Upper lobe of left lung (tissue), 6 donors: ENCODE measurements around the gene DOCK7. TPM values are rescaled to one million over a fixed set of nuclear protein-coding genes. Genes with fewer than 3 reads are reported as not detected.

Source experiments
- ATAC-seq, 2 donors: fragments of 200-7000 bp; cut with Tn5 transposase; one replicate each; pipeline ENCODE4 v1.9.1; 2022; ENCODE audit warnings: mild to moderate bottlenecking in 2 of 2, moderate library complexity in 2 of 2; ENCODE audit not compliant: low FRiP score in 2 of 2
- DNase-seq, 2 donors: peaks; one replicate each; pipeline ENCODE4 v3.0.0-alpha.2; 2019 to 2020
- H3K27ac ChIP-seq, 4 donors: fragments of 200-600 bp; sonication (generic); one replicate each; pipeline ENCODE4 v1.5.1; 2016 to 2019
- H3K27me3 ChIP-seq, 4 donors: fragments of 200-600 bp; sonication (generic); one replicate each; pipeline ENCODE4 v1.5.1; 2017 to 2019
- H3K36me3 ChIP-seq, 4 donors: fragments of 200-600 bp; sonication (generic); one replicate each; pipeline ENCODE4 v1.5.1; 2016 to 2019
- H3K4me1 ChIP-seq, 4 donors: fragments of 200-600 bp; sonication (generic); one replicate each; pipeline ENCODE4 v1.5.1; 2018 to 2019
- H3K4me3 ChIP-seq, 4 donors: fragments of 200-600 bp; sonication (generic); one replicate each; pipeline ENCODE4 v1.5.1; 2017 to 2019; ENCODE audit warnings: mild to moderate bottlenecking in 2 of 4, moderate library complexity in 1 of 4
- H3K9me3 ChIP-seq, 4 donors: fragments of 200-600 bp; sonication (generic); one replicate each; pipeline ENCODE4 v1.5.1; 2018 to 2019
- CTCF ChIP-seq, 6 experiments: fragments of 450-650 bp in 4 of 6; fragments of 200-600 bp in 2 of 6; sonication (generic) in 2 of 6; IDR thresholded peaks; one replicate each; pipeline ENCODE4 v1.5.1; 2016 to 2019; ENCODE audit warnings: antibody characterized with exemption in 6 of 6
- EP300 ChIP-seq, 4 donors: sonication (generic); formaldehyde crosslinking; IDR thresholded peaks; one replicate each; pipeline ENCODE4 v1.5.1; 2017; ENCODE audit warnings: antibody characterized with exemption in 4 of 4, control low read depth in 2 of 4
- POLR2A ChIP-seq, 4 donors: fragments of 450-650 bp; IDR thresholded peaks; one replicate each; pipeline ENCODE4 v1.5.1; 2016 to 2017; ENCODE audit warnings: antibody characterized with exemption in 4 of 4, mild to moderate bottlenecking in 2 of 4
- POLR2AphosphoS5 ChIP-seq, 2 donors: sonication (generic); formaldehyde crosslinking; IDR thresholded peaks; one replicate each; pipeline ENCODE4 v1.5.1; 2017; ENCODE audit warnings: antibody characterized with exemption in 2 of 2
- WGBS, 2 donors: methylation state at CpG; one replicate each; pipeline ENCODE4 v1.1.5; 2017 to 2018; 5-methylcytosine and 5-hydroxymethylcytosine counted together
- total RNA-seq, 6 donors: library from RNA; depleted of rRNA in 4 of 6; stranded (reverse); fragments of >200 nt in 4 of 6; gene quantifications; one replicate each; pipeline versions ENCODE4 v1.1.0 to v1.2.1, GENCODE V29; 2016 to 2021
- donor health status: DM: no; HTN: no; CAD: no; lungs with moderate emphysema.
- donor health status: DM: no; HTN: yes; CAD: no; lungs with severe emphysema.

Gene DOCK7
- total RNA-seq, 6 donors from 2014 or later: 19.4 to 31.9 (median 26.4) TPM

GRCh38 chr1:62643283-62643682 lies 44.9 kb downstream of the DOCK7 start:
- ATAC-seq (no peak), DNase-seq (no peak)
- no peak for TF ChIP-seq CTCF (IDR thresholded peaks at IDR 0.05)
- TF ChIP-seq POLR2A (IDR thresholded peaks at IDR 0.05): no peak
- TF ChIP-seq EP300 (IDR thresholded peaks at IDR 0.05): no peak
- TF ChIP-seq POLR2AphosphoS5 (IDR thresholded peaks at IDR 0.05): no peak
- Histone ChIP-seq H3K4me3 (no peak overlapping the region), H3K27ac (no peak overlapping the region), H3K9me3 (no peaks in the 10 kb centered on the region), H3K4me1 (no peaks in the 10 kb centered on the region), H3K27me3 (no peaks in the 10 kb centered on the region), H3K36me3 (peaks cover 0 to 12% (median 0%) of the 10 kb centered on the region in 4 donors)
- WGBS, 2 donors: 97 to 100% methylated on average over 1 of the region's 1 CpG

GRCh38 chr1:62637392-62638105 lies 50.6 kb downstream of the DOCK7 start:
- WGBS, 2 donors: 92 to 95% methylated on average over 6 of the region's 6 CpGs
- ATAC-seq: no peak
- Histone ChIP-seq H3K36me3 (peaks cover 0 to 16% (median 0%) of the 10 kb centered on the region in 4 donors), H3K27me3 (no peaks in the 10 kb centered on the region), H3K27ac (no peak overlapping the region), H3K9me3 (no peaks in the 10 kb centered on the region), H3K4me1 (no peaks in the 10 kb centered on the region), H3K4me3 (no peak overlapping the region)
- no peak for DNase-seq
- no peak for TF ChIP-seq POLR2A (IDR thresholded peaks at IDR 0.05)
- no peak for TF ChIP-seq CTCF (IDR thresholded peaks at IDR 0.05)
- no peak for TF ChIP-seq EP300 (IDR thresholded peaks at IDR 0.05)
- TF ChIP-seq POLR2AphosphoS5 (IDR thresholded peaks at IDR 0.05): no peak

DNA sequence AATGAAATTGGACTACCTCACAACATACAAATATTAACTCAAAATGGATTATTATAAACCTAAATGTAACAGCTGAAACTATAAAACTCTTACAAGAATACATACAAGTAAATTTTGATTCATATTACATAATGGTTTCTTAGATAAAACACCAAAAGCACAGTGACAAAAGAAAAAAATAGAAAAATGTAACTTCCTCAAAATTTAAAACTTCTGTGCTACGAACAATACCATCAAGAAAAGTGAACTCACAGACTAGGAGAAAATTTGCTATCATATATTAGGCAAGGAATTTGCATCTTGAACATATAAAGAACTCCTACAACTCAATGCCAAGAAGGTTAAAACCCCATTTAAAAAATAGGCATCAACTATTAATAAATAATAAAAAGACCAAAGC lies 59.7 kb downstream of the DOCK7 start:
- no peak overlapping the region for H3K4me3 ChIP-seq
- WGBS, 2 donors: 82 to 86% methylated on average over 1 of the region's 1 CpG
- H3K9me3 ChIP-seq: no peaks in the 10 kb centered on the region
- ATAC-seq: no peak
- no peak overlapping the region for H3K27ac ChIP-seq
- TF ChIP-seq POLR2AphosphoS5 (IDR thresholded peaks at IDR 0.05): no peak
- TF ChIP-seq CTCF (IDR thresholded peaks at IDR 0.05): no peak
- TF ChIP-seq EP300 (IDR thresholded peaks at IDR 0.05): no peak
- TF ChIP-seq POLR2A (IDR thresholded peaks at IDR 0.05): no peak
- DNase-seq: no peak
- H3K27me3 ChIP-seq: no peaks in the 10 kb centered on the region
- peaks cover 0 to 37% (median 9%) of the 10 kb centered on the region in 4 donors for H3K36me3 ChIP-seq
- H3K4me1 ChIP-seq: no peaks in the 10 kb centered on the region

- WGBS, 2 donors: 70 to 84% methylated on average over 1 of the region's 1 CpG
- no peaks in the 10 kb centered on the region for H3K27me3 ChIP-seq
- peaks cover 0 to 8% (median 4%) of the 10 kb centered on the region in 4 donors for H3K4me1 ChIP-seq
- H3K36me3 ChIP-seq: peaks cover 0 to 9% (median 4%) of the 10 kb centered on the region in 4 donors
- TF ChIP-seq CTCF (IDR thresholded peaks at IDR 0.05) (no peak), EP300 (IDR thresholded peaks at IDR 0.05) (no peak), POLR2AphosphoS5 (IDR thresholded peaks at IDR 0.05) (no peak), POLR2A (IDR thresholded peaks at IDR 0.05) (no peak)
- ATAC-seq: no peak
- no peak overlapping the region for H3K27ac ChIP-seq
- DNase-seq: no peak
- H3K9me3 ChIP-seq: no peaks in the 10 kb centered on the region
- no peak overlapping the region for H3K4me3 ChIP-seq
Observed at GRCh38 chr1:62625415-62625814, 62.8 kb downstream of the DOCK7 start.

- WGBS, 2 donors: 91 to 94% methylated on average over 1 of the region's 1 CpG
- H3K27ac ChIP-seq: peak overlapping the region in 1 of 4 donors; percentile 9
- peaks cover 0 to 19% (median 0%) of the 10 kb centered on the region in 4 donors for H3K36me3 ChIP-seq
- peak in 1 of 4 donors; percentile 5 for TF ChIP-seq EP300 (IDR thresholded peaks at IDR 0.05)
- no peak for TF ChIP-seq POLR2A (IDR thresholded peaks at IDR 0.05)
- TF ChIP-seq POLR2AphosphoS5 (IDR thresholded peaks at IDR 0.05): peak in 1 of 2 donors; percentile 66
- no peak for TF ChIP-seq CTCF (IDR thresholded peaks at IDR 0.05)
- H3K9me3 ChIP-seq: no peaks in the 10 kb centered on the region
- peaks cover 0 to 8% (median 4%) of the 10 kb centered on the region in 4 donors for H3K4me1 ChIP-seq
- no peak overlapping the region for H3K4me3 ChIP-seq
- H3K27me3 ChIP-seq: no peaks in the 10 kb centered on the region
- DNase-seq (peak in 1 of 2 donors; percentile 49), ATAC-seq (peak; percentile 73 to 83)
Observed at GRCh38 chr1:62621907-62622306, 66.3 kb downstream of the DOCK7 start.
